Liver (tissue), 9 donors: ENCODE data around the gene ELP4. TPM values are rescaled to one million over a fixed set of nuclear protein-coding genes. Genes with fewer than 3 reads are reported as not detected.

ENCODE experiments used
- DNase-seq: peaks from one replicate; pipeline ENCODE4 v3.0.0-alpha.2; 2017; ENCODE audit warnings: low spot score
- H3K27ac ChIP-seq, 2 donors: one replicate each; pipeline ENCODE4 v1.7.0; 2013; ENCODE audit warnings: inconsistent platforms in 2 of 2, low read length in 2 of 2, control low read depth in 1 of 2, low read depth in 1 of 2, mild to moderate bottlenecking in 1 of 2
- H3K27me3 ChIP-seq, 4 donors: one replicate each; pipeline versions ENCODE4 v1.6.1 to v1.7.0; 2013; ENCODE audit warnings: low read length in 3 of 4, inconsistent platforms in 1 of 4, mild to moderate bottlenecking in 1 of 4, moderate library complexity in 1 of 4; ENCODE audit not compliant: control insufficient read depth in 4 of 4, insufficient read depth in 4 of 4
- H3K36me3 ChIP-seq, 4 donors: one replicate each; pipeline versions ENCODE4 v1.6.1 to v1.7.0; 2013; ENCODE audit warnings: low read length in 3 of 4, mild to moderate bottlenecking in 3 of 4, low read depth in 1 of 4, moderate library complexity in 1 of 4; ENCODE audit not compliant: control insufficient read depth in 4 of 4, insufficient read depth in 3 of 4
- H3K4me1 ChIP-seq, 4 donors: one replicate each; pipeline versions ENCODE4 v1.6.1 to v1.7.0; 2013; ENCODE audit warnings: low read length in 3 of 4, mild to moderate bottlenecking in 3 of 4, moderate library complexity in 1 of 4; ENCODE audit not compliant: control insufficient read depth in 4 of 4, insufficient read depth in 4 of 4
- H3K4me3 ChIP-seq, 3 donors: one replicate each; pipeline versions ENCODE4 v1.6.1 to v1.7.0; 2013; ENCODE audit warnings: low read length in 3 of 3, control low read depth in 1 of 3, low read depth in 1 of 3, mild to moderate bottlenecking in 1 of 3
- H3K9ac ChIP-seq, 2 donors: one replicate each; pipeline ENCODE4 v1.7.0; 2013; ENCODE audit warnings: low read length in 2 of 2, mild to moderate bottlenecking in 2 of 2, moderate library complexity in 2 of 2, control low read depth in 1 of 2, low read depth in 1 of 2
- H3K9me3 ChIP-seq, 4 donors: one replicate each; pipeline versions ENCODE4 v1.6.1 to v1.7.0; 2013; ENCODE audit warnings: low read length in 3 of 4; ENCODE audit not compliant: control insufficient read depth in 4 of 4
- CTCF ChIP-seq: fragments of 150-350 bp; IDR thresholded peaks from 2 replicates; pipeline ENCODE4 v1.5.1; 2017; ENCODE audit warnings: improper control_type of control experiment, low read depth, low read length; ENCODE audit not compliant: missing input control
- EGR1 ChIP-seq, 2 donors: IDR thresholded peaks; 2 replicates each; pipeline ENCODE4 v1.6.1; 2016 to 2018; ENCODE audit warnings: antibody characterized with exemption in 2 of 2, low read depth in 2 of 2
- FOXA1 ChIP-seq: IDR thresholded peaks from 2 replicates; pipeline ENCODE4 v1.6.1; 2016; ENCODE audit warnings: antibody characterized with exemption
- FOXA2 ChIP-seq: IDR thresholded peaks from 2 replicates; pipeline ENCODE4 v1.6.1; 2016; ENCODE audit warnings: antibody characterized with exemption
- GABPA ChIP-seq, 2 donors: IDR thresholded peaks in 1 of 2; conservative IDR thresholded peaks in 1 of 2; 2 replicates each; pipeline ENCODE4 v1.6.1; 2016; ENCODE audit warnings: antibody characterized with exemption in 2 of 2, mild to moderate bottlenecking in 1 of 2, moderate library complexity in 1 of 2
- HNF4A ChIP-seq, 2 donors: conservative IDR thresholded peaks; 2 replicates each; pipeline ENCODE4 v1.6.1; 2016; ENCODE audit warnings: antibody characterized with exemption in 2 of 2, mild to moderate bottlenecking in 2 of 2
- HNF4G ChIP-seq: IDR thresholded peaks from 2 replicates; pipeline ENCODE4 v1.6.1; 2016; ENCODE audit warnings: antibody characterized with exemption
- JUND ChIP-seq, 2 donors: IDR thresholded peaks; 2 replicates each; pipeline ENCODE4 v1.6.1; 2016; ENCODE audit warnings: antibody characterized with exemption in 2 of 2
- MAX ChIP-seq: IDR thresholded peaks from 2 replicates; pipeline ENCODE4 v1.6.1; 2016; ENCODE audit warnings: antibody characterized with exemption
- NR2F2 ChIP-seq: IDR thresholded peaks from 2 replicates; pipeline ENCODE4 v1.6.1; 2016; ENCODE audit warnings: antibody characterized with exemption
- RAD21 ChIP-seq, 2 donors: IDR thresholded peaks; 2 replicates each; pipeline ENCODE4 v1.6.1; 2016; ENCODE audit warnings: antibody characterized with exemption in 2 of 2, mild to moderate bottlenecking in 2 of 2
- REST ChIP-seq: IDR thresholded peaks from 2 replicates; pipeline ENCODE4 v1.6.1; 2016; ENCODE audit warnings: antibody characterized with exemption, mild to moderate bottlenecking
- SP1 ChIP-seq: IDR thresholded peaks from 2 replicates; pipeline ENCODE4 v1.6.1; 2018; ENCODE audit warnings: antibody characterized with exemption, mild to moderate bottlenecking
- ZBTB33 ChIP-seq: IDR thresholded peaks from 2 replicates; pipeline ENCODE4 v1.6.1; 2016; ENCODE audit warnings: antibody characterized with exemption
- WGBS: extraction: QIAGEN DNeasy Blood & Tissue Kit; methylation state at CpG from one replicate; pipeline ENCODE4 v1.1.7; 2013; 5-methylcytosine and 5-hydroxymethylcytosine counted together
- polyA plus RNA-seq, 2 donors: library from polyadenylated mRNA; stranded (reverse) in 1 of 2; unstranded in 1 of 2; fragments of 200-250 nt in 1 of 2; fragments of >200 nt in 1 of 2; fragmentation: Nextera tagmentation in 1 of 2; extraction: Ambion mirVana in 1 of 2; gene quantifications; one replicate each; pipeline versions ENCODE4 v1.2.1 to v1.2.3, GENCODE V29; 2013 to 2015
- total RNA-seq, 2 donors: library from RNA; depleted of rRNA; stranded (reverse); fragments of >200 nt; gene quantifications; one replicate each; pipeline ENCODE4 v1.2.3, GENCODE V29; 2014
- donor health status: healthy.
- donor health status: healthy.
- donor health status: healthy.
- donor health status: healthy.
- donor health status: healthy.

The ELP4 gene
- total and polyA plus RNA-seq, 4 donors, result 6.0 to 18.8 (median 12.5) TPM

GRCh38 chr11:31652528-31652927, 143.0 kb downstream of the ELP4 start:
- H3K9ac ChIP-seq, result no peak overlapping the region
- TF ChIP-seq HNF4G (no peak), CTCF (no peak), FOXA1 (no peak), EGR1 (IDR thresholded peaks at IDR 0.05; ENCODE audit: low read depth in 2 of 2) (no peak), RAD21 (IDR thresholded peaks at IDR 0.05) (no peak), SP1 (no peak), REST (no peak)
- no peak for DNase-seq
- no peaks in the 10 kb centered on the region for H3K4me1 ChIP-seq
- peaks cover 0 to 3% (median 0%) of the 10 kb centered on the region in 4 donors for H3K36me3 ChIP-seq
- no peaks in the 10 kb centered on the region for H3K27me3 ChIP-seq
- WGBS, result 96% methylated on average over 1 of the region's 1 CpG
- no peaks in the 10 kb centered on the region for H3K9me3 ChIP-seq
- H3K4me3 ChIP-seq, result no peak overlapping the region
- H3K27ac ChIP-seq, result no peak overlapping the region

- WGBS, result 94% methylated on average over 3 of the region's 3 CpGs
- Histone ChIP-seq H3K36me3 (no peaks in the 10 kb centered on the region), H3K9ac (no peak overlapping the region), H3K4me3 (no peak overlapping the region), H3K27me3 (no peaks in the 10 kb centered on the region), H3K9me3 (no peaks in the 10 kb centered on the region), H3K27ac (no peak overlapping the region), H3K4me1 (no peaks in the 10 kb centered on the region)
- no peak for DNase-seq
- TF ChIP-seq RAD21 (IDR thresholded peaks at IDR 0.05) (no peak), NR2F2 (no peak), CTCF (no peak), REST (no peak), ZBTB33 (no peak), EGR1 (IDR thresholded peaks at IDR 0.05; ENCODE audit: low read depth in 2 of 2) (no peak), HNF4A (conservative IDR thresholded peaks at IDR 0.05) (no peak), MAX (no peak), JUND (IDR thresholded peaks at IDR 0.05) (no peak), FOXA2 (no peak), GABPA (IDR thresholded peaks at IDR 0.05 in 1 of 2, conservative IDR thresholded peaks at IDR 0.05 in 1 of 2) (no peak), FOXA1 (no peak)
These were observed 145.9 kb downstream of the ELP4 start for GRCh38 chr11:31655483-31655882.
